Glutamatergic neuron (in vitro differentiated cells): Measurements from ENCODE around the gene KCNH1. TPM values are rescaled to one million over a fixed set of nuclear protein-coding genes. Genes with fewer than 3 reads are reported as not detected.
"Not testable (repeated sequence)": the region's sequence is repeated elsewhere in the genome, so short reads cannot be mapped to it uniquely, and the experiment has no call there.

Experiments
- DNase-seq: peaks from one replicate; pipeline ENCODE4 v3.0.0; 2022
- H3K27ac Mint-ChIP-seq: one replicate; pipeline ENCODE4 v1.8.0; 2020; ENCODE audit warnings: mild to moderate bottlenecking, mixed read lengths, inconsistent platforms; ENCODE audit not compliant: unreplicated experiment
- H3K27me3 Mint-ChIP-seq: one replicate; pipeline ENCODE4 v1.8.0; 2020; ENCODE audit warnings: mild to moderate bottlenecking, moderate library complexity, mixed read lengths, inconsistent platforms; ENCODE audit not compliant: unreplicated experiment
- H3K36me3 Mint-ChIP-seq: one replicate; pipeline ENCODE4 v1.8.0; 2020; ENCODE audit warnings: mild to moderate bottlenecking, mixed read lengths, inconsistent platforms; ENCODE audit not compliant: unreplicated experiment
- H3K4me1 Mint-ChIP-seq: one replicate; pipeline ENCODE4 v1.8.0; 2020; ENCODE audit warnings: mild to moderate bottlenecking, low read depth, mixed read lengths, inconsistent platforms; ENCODE audit not compliant: unreplicated experiment
- H3K4me3 Mint-ChIP-seq: one replicate; pipeline ENCODE4 v1.8.0; 2020; ENCODE audit warnings: mild to moderate bottlenecking, mixed read lengths, inconsistent platforms; ENCODE audit not compliant: unreplicated experiment
- H3K9me3 Mint-ChIP-seq: one replicate; pipeline ENCODE4 v1.8.0; 2020; ENCODE audit warnings: mild to moderate bottlenecking, moderate library complexity, mixed read lengths, inconsistent platforms; ENCODE audit not compliant: unreplicated experiment
- CTCF ChIP-seq: fragments of 200-600 bp; sonication (generic); IDR thresholded peaks from one replicate; pipeline ENCODE4 v1.5.0; 2021; ENCODE audit not compliant: partially characterized antibody, unreplicated experiment
- total RNA-seq: library from RNA; stranded (reverse); fragmentation: NEBNext Ultra II Directional; extraction: Animal tissue kit (Norgen Biotek cat#: 25700); gene quantifications from one replicate; pipeline ENCODE4 v1.2.1, GENCODE V29; 2021; ENCODE audit not compliant: unreplicated experiment

KCNH1 gene
- total RNA-seq, 1 donor from 2014 or later, result 7.8 TPM

DNA sequence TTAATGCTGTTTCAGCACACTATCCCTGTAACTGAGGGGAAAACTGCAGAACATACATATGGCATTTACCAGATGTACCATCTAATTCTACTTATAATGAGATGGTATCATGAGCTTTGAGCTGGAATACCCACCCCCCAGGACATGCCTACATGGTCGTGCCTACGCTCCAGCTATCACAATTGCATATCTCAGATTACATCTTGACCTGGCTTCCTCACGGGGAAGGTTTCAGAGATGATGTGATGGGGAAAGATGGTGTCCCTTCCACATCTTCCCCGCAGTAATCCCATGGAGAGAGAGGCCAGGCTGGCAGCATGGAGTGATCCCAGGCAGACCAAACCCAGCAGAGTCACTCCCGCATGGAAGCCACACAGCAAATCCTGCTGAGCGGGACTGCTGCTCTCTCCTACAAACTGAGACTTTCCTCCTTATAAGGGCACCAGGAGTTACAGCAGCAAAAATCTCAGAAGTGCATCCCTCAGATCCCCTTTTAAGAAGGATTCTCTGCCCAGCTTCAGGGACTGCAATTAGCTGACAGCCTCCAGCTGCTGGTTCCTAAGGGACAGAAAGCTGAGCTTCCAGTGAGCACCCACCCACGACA lies 67.1 kb downstream of the KCNH1 start:
- Mint-ChIP-seq H3K27ac (no peak overlapping the region), H3K4me1 (no peaks in the 10 kb centered on the region), H3K27me3 (peaks cover 2% of the 10 kb centered on the region), H3K9me3 (no peaks in the 10 kb centered on the region), H3K4me3 (no peak overlapping the region), H3K36me3 (peaks cover 25% of the 10 kb centered on the region)
- no peak for DNase-seq
- no peak for TF ChIP-seq CTCF

DNA sequence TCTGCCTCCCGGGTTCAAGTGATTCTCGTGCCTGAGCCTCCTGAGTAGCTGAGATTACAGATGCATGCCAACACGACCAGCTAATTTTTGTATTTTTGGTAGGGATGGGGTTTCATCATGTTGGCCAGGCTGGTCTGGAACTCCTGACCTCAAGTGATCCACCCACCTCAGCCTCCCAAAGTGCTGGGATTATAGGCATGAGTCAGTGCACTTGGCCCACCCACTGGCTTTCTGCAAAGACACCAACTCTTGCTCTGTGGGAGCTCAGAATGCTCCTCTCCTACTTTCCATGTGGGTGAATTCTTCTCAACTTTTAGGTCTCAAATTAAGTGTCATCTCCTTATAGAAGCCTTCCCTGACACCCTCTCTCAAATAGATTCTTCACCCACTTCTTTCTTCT lies 92.1 kb downstream of the KCNH1 start:
- not testable (repeated sequence) for DNase-seq, H3K9me3 Mint-ChIP-seq, H3K4me1 Mint-ChIP-seq, H3K4me3 Mint-ChIP-seq, H3K36me3 Mint-ChIP-seq, H3K27me3 Mint-ChIP-seq, H3K27ac Mint-ChIP-seq

DNA sequence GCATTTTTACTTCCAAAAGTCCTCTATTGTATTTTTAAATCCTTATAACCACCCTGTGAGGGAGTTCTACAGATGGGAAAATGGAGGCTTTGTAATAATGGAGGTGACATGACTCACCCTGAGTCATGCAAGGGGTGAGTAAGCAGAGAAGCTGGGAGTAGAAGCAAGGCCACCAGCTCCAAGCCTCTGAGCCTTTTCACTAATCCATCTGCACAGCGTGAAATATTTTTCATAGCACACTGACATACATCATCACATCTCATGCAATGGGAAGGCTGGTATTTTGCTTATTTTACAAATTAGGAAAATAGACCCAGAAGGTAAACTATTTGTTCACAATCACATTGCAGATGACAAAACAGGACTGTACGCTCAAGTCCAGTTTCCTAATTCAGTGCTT lies 96.9 kb downstream of the KCNH1 start:
- H3K4me1 Mint-ChIP-seq, result no peaks in the 10 kb centered on the region
- H3K4me3 Mint-ChIP-seq, result no peak overlapping the region
- peaks cover 2% of the 10 kb centered on the region for H3K9me3 Mint-ChIP-seq
- DNase-seq, result no peak
- TF ChIP-seq CTCF, result no peak
- H3K27me3 Mint-ChIP-seq, result no peaks in the 10 kb centered on the region
- H3K36me3 Mint-ChIP-seq, result peaks cover 4% of the 10 kb centered on the region
- H3K27ac Mint-ChIP-seq, result no peak overlapping the region

DNA sequence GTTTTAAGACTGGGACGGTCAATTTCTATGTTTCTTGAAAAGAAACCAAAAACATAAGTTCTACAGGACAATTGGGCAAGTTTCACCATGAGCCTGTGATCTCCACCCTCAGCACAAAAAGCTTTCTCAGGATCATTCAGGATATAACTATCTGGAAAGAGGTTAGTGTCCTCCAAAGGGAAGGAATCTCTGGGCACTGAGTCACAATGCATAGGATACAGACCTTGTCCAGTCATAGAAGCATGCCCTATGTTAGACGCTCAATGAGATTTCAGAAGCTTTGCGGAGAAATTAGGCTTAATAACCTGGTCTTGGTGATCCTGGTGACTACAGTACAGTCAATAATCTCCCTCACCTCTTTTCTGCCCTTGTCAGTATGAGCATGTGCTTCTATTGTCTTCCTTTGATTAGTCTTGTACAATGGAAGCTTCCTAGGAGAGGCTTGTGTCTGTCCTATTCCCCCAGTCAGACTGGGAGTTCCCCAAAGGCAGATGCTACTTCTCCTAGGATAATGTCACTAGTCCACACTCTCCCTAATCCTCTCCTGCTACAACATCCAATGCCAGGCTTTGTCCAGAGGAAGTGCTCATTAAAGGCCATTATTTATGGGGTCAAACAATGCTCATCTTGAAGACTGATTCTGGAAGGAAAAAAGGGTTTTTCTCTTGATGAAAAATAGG lies 97.4 kb downstream of the KCNH1 start:
- Mint-ChIP-seq H3K4me1 (no peaks in the 10 kb centered on the region), H3K4me3 (no peak overlapping the region), H3K36me3 (peaks cover 4% of the 10 kb centered on the region), H3K9me3 (peaks cover 4% of the 10 kb centered on the region), H3K27me3 (no peaks in the 10 kb centered on the region), H3K27ac (no peak overlapping the region)
- DNase-seq, result no peak
- TF ChIP-seq CTCF, result no peak

GRCh38 chr1:211035821-211036380 lies 98.0 kb downstream of the KCNH1 start:
- Mint-ChIP-seq H3K4me3 (no peak overlapping the region), H3K9me3 (peaks cover 4% of the 10 kb centered on the region), H3K27me3 (no peaks in the 10 kb centered on the region), H3K4me1 (no peaks in the 10 kb centered on the region), H3K36me3 (peaks cover 4% of the 10 kb centered on the region), H3K27ac (no peak overlapping the region)
- no peak for TF ChIP-seq CTCF
- DNase-seq, result no peak
